Activated CD4-positive, alpha-beta memory T cell treated with anti-CD3 and anti-CD28 coated beads, Interleukin-2, amount 10 ng/mL, durations not matched to agents 7 days and 5 days (primary cell): ENCODE measurements around the gene PGM3. TPM values are rescaled to one million over a fixed set of nuclear protein-coding genes. Genes with fewer than 3 reads are reported as not detected.

ENCODE experiments used
- CTCF ChIA-PET: fragments of 350-600 bp; sonication (Branson Sonifier 250); formaldehyde crosslinking; loops from one replicate; lab custom pipeline; 2021; ENCODE audit warnings: antibody characterized with exemption, inconsistent platforms; lab: Charles Lee
- POLR2A ChIA-PET: fragments of 350-600 bp; sonication (Branson Sonifier 250); formaldehyde crosslinking; loops from one replicate; lab custom pipeline; 2021; ENCODE audit warnings: antibody characterized with exemption; lab: Charles Lee
- DNase-seq: peaks from one replicate; pipeline ENCODE4 v3.0.0-alpha.2; 2020
- H3K27ac Mint-ChIP-seq: one replicate; pipeline ENCODE4 v1.8.0; 2021; ENCODE audit warnings: mild to moderate bottlenecking, mixed read lengths
- H3K27me3 Mint-ChIP-seq: one replicate; pipeline ENCODE4 v1.8.0; 2021; ENCODE audit warnings: mixed read lengths
- H3K36me3 Mint-ChIP-seq: one replicate; pipeline ENCODE4 v1.8.0; 2021; ENCODE audit warnings: low read depth, mixed read lengths
- H3K4me1 Mint-ChIP-seq: one replicate; pipeline ENCODE4 v1.8.0; 2021; ENCODE audit warnings: mixed read lengths
- H3K4me3 Mint-ChIP-seq: one replicate; pipeline ENCODE4 v1.8.0; 2021; ENCODE audit warnings: mild to moderate bottlenecking, mixed read lengths
- H3K9me3 Mint-ChIP-seq: one replicate; pipeline ENCODE4 v1.8.0; 2021; ENCODE audit warnings: mixed read lengths
- total RNA-seq, 2 experiments: library from RNA; stranded (reverse); gene quantifications; one replicate each; pipeline ENCODE4 v1.2.3, GENCODE V29; 2021

Gene PGM3
- total RNA-seq, 2 experiments from 2014 or later, result 18.6 to 20.7 TPM

DNA sequence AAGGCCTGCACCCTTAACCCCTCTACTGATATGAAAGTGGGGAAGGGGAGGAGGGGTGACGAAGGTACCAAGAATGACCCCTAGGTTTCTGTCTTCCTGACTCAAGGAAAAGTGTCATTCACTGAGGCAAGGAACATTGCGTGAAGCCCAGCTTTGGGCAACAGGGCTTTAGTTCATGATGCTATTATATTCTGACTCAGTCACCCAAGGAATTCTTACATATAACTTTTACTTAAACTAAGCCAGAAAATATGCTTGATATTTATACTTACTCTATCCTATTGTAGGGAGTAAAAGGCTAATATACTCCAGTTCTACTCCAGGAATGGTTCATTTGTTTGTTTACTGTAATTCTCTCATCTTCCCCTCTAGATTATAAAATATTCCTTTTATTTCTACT lies 65.1 kb downstream of the PGM3 start:
- H3K27me3 Mint-ChIP-seq, result no peaks in the 10 kb centered on the region
- H3K27ac Mint-ChIP-seq, result no peak overlapping the region
- ChIA-PET CTCF (no interaction called here), POLR2A (no interaction called here)
- no peak for DNase-seq
- no peaks in the 10 kb centered on the region for H3K4me1 Mint-ChIP-seq
- no peaks in the 10 kb centered on the region for H3K9me3 Mint-ChIP-seq
- peaks cover 46% of the 10 kb centered on the region for H3K36me3 Mint-ChIP-seq
- no peak overlapping the region for H3K4me3 Mint-ChIP-seq

DNA sequence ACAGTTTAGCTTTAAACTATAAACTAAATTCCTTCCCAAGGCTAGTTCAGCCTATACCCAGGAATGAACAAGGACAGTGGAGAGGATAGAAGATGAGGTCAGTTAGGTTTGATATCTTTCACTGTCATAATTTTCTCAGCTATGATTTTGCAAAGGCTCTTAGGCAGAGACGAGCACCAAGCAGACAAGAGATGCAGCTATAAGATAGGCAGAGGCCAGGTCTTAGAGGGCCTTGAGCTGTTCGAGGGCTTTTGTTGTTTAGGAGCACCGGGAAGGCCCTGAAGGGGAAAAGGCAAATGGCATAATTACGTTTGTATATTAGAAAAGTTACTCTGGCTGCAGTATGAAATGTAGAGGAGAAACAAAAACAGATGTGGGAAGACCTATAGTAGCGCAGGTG lies 65.8 kb downstream of the PGM3 start:
- DNase-seq, result no peak
- POLR2A ChIA-PET, result no interaction called here
- Mint-ChIP-seq H3K27me3 (no peaks in the 10 kb centered on the region), H3K4me3 (no peak overlapping the region), H3K9me3 (no peaks in the 10 kb centered on the region), H3K4me1 (no peaks in the 10 kb centered on the region), H3K27ac (no peak overlapping the region), H3K36me3 (peaks cover 46% of the 10 kb centered on the region)
- CTCF ChIA-PET, result interaction anchor here (0.9 kb wide), 1 partner anchor 61 kb away, joined by 3 read pairs; no protein-coding TSS in a partner anchor

DNA sequence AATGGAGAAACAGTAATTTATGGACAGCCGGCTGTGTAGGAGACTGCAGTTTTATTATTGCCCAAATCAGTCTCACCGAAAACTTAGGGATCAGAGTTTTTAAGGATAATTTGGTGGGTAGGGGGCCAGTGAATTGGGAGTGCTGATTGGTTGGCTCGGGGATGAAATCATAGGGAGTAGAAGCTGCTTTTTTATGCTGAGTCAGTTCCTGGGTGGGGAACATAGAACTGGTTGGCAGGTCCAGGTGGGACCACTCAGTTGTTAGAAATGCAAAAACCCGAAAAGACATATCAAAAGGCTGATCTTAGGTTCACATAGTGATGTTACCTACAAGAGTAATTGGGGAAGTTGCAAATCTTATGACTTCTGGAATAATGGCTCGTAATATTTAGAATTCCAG lies 66.3 kb downstream of the PGM3 start:
- DNase-seq, result no peak
- peaks cover 42% of the 10 kb centered on the region for H3K36me3 Mint-ChIP-seq
- ChIA-PET CTCF (interaction anchor here (0.9 kb wide), 1 partner anchor 61 kb away, joined by 3 read pairs; no protein-coding TSS in a partner anchor), POLR2A (no interaction called here)
- H3K9me3 Mint-ChIP-seq, result no peaks in the 10 kb centered on the region
- H3K4me1 Mint-ChIP-seq, result no peaks in the 10 kb centered on the region
- no peaks in the 10 kb centered on the region for H3K27me3 Mint-ChIP-seq
- no peak overlapping the region for H3K27ac Mint-ChIP-seq
- no peak overlapping the region for H3K4me3 Mint-ChIP-seq

DNA sequence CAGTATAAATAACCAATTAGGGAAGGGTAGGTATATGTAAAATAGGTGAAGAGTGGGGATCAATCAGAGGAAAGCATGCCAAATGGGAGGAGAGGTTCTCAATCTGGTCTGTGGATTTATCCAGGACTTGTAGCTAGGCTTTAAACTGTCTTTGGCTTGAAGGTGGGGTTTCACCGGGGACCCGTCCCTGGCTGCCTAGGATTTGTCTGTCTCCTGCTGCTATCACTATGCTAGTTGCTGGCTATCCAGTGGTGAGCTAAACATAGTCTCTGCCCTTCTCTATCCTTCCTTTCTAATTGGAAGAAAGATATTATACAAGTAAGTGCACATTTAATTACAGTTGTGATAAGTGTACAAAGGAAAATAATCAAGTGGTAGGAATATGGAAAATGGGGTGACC lies 66.8 kb downstream of the PGM3 start:
- Mint-ChIP-seq H3K4me3 (no peak overlapping the region), H3K36me3 (peaks cover 41% of the 10 kb centered on the region), H3K27me3 (no peaks in the 10 kb centered on the region), H3K27ac (no peak overlapping the region), H3K9me3 (no peaks in the 10 kb centered on the region), H3K4me1 (no peaks in the 10 kb centered on the region)
- POLR2A ChIA-PET, result no interaction called here
- no peak for DNase-seq
- CTCF ChIA-PET, result no interaction called here

DNA sequence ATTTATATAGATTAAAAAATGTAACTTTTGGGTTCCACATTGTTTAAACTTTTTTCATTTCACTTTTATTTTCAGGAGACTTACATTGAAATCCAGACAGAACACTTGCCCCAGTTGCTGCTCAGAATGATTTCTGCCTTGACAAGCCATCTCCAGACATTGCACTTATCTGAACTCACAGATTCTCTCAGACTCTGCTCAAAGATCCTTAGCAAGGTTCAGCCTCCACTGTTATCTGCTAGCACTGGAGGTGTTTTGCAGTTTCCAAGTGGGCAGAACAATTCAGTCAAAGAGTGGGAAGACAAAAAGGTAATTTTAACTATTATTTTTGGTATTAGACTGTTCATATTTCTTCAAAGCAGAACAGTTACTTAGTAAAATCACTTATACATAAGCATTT lies 67.6 kb downstream of the PGM3 start:
- Mint-ChIP-seq H3K27me3 (no peaks in the 10 kb centered on the region), H3K9me3 (no peaks in the 10 kb centered on the region), H3K4me1 (no peaks in the 10 kb centered on the region), H3K27ac (no peak overlapping the region), H3K4me3 (no peak overlapping the region), H3K36me3 (peaks cover 37% of the 10 kb centered on the region)
- ChIA-PET CTCF (no interaction called here), POLR2A (no interaction called here)
- no peak for DNase-seq

DNA sequence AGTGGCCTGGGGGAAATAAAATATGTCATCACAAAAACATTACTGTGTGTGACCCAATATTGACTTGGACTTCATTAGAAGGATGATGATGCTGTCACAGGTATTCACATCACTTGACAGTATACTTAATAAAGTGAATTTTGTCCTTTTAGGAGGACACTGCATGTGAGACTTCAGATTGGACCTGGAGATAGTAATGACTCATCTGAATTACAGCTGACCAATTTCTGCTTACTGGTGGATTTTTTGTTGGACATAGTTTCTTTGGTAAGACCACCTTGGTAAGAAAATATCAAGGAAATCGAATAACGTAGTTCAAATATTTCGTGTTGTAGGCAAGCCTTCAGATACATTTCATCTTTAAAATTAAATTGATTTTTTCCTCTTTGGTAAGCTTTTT lies 68.5 kb downstream of the PGM3 start:
- ChIA-PET POLR2A (no interaction called here), CTCF (no interaction called here)
- no peaks in the 10 kb centered on the region for H3K9me3 Mint-ChIP-seq
- H3K4me1 Mint-ChIP-seq, result no peaks in the 10 kb centered on the region
- no peak overlapping the region for H3K27ac Mint-ChIP-seq
- H3K36me3 Mint-ChIP-seq, result peaks cover 34% of the 10 kb centered on the region
- H3K4me3 Mint-ChIP-seq, result no peak overlapping the region
- no peaks in the 10 kb centered on the region for H3K27me3 Mint-ChIP-seq
- DNase-seq, result no peak

DNA sequence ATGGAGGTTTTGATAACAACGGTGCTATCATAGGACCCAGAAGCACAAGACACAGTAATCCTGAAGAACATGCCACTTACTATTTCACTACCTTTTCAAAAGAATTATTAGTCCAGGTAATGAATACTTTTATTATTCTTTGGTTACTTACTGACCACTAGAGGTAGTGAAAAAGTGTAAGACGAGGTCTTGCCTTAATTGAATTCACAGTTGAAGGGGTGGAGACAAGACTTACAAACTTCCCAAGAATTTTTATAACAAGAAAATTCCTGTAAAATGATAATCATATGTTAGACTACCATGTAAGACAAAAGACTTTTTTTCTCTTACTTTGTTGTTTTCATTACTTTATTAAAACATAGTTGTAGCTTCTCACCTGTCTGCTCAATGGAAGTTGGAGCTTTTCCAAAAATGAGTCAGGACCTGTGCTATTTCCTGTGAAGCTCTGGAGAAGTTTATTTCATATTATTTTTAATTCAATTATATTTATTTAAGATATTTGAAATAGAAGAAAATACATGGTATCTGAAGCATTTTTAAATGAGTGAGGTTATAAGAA lies 73.2 kb downstream of the PGM3 start:
- no peaks in the 10 kb centered on the region for H3K9me3 Mint-ChIP-seq
- CTCF ChIA-PET, result interaction anchor here (1.3 to 2.7 kb wide), 3 partner anchors 15 to 54 kb away, joined by 3 to 19 read pairs (median 5); partner anchors contain the start of genes DOP1A and UBE3D
- POLR2A ChIA-PET, result no interaction called here
- H3K27me3 Mint-ChIP-seq, result no peaks in the 10 kb centered on the region
- no peak overlapping the region for H3K4me3 Mint-ChIP-seq
- no peak overlapping the region for H3K27ac Mint-ChIP-seq
- no peaks in the 10 kb centered on the region for H3K4me1 Mint-ChIP-seq
- no peak for DNase-seq
- H3K36me3 Mint-ChIP-seq, result peaks cover 14% of the 10 kb centered on the region

DNA sequence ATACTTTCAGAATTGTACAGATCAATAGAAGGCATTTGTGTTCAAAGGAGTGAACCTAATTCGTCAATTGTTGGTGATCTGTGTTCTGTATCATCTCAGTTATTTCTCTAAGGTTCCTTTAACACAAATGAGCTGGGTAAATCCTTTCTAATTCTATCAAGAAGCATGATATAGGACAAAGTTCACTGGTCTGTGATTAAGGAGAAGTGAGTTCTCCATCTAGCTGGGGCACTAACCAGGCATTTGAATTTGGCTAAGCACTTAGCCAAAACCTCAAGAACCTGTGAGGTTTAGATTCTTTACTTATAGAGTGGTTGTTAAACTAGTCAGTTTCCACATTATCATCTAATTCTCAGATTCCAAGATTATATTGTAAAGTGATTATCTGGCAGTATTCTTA lies 75.3 kb downstream of the PGM3 start:
- ChIA-PET CTCF (interaction anchor here (2.1 kb wide), 1 partner anchor 51 kb away, joined by 5 read pairs; no protein-coding TSS in a partner anchor), POLR2A (no interaction called here)
- no peaks in the 10 kb centered on the region for H3K4me1 Mint-ChIP-seq
- H3K27ac Mint-ChIP-seq, result no peak overlapping the region
- no peaks in the 10 kb centered on the region for H3K27me3 Mint-ChIP-seq
- no peaks in the 10 kb centered on the region for H3K9me3 Mint-ChIP-seq
- peaks cover 2% of the 10 kb centered on the region for H3K36me3 Mint-ChIP-seq
- no peak overlapping the region for H3K4me3 Mint-ChIP-seq
- DNase-seq, result no peak

Other genes with a start within 250 kb of the PGM3 start
- gene UBE3D, start 127.4 kb downstream of the PGM3 start, total RNA-seq, result 1 to 10 TPM; 3.8 to 4.8 TPM
- gene DOP1A, start 125.6 kb downstream of the PGM3 start, total RNA-seq, result 10 to 100 TPM; 12.5 to 13.3 TPM
- 1 to 10 TPM; 1.9 to 2.3 TPM for gene RWDD2A, start 92 bp upstream of the PGM3 start, total RNA-seq
- gene ME1, start 237.8 kb upstream of the PGM3 start, total RNA-seq, result under 1 TPM; 0.10 to 0.13 TPM